NCI-H2171 (cell line): ENCODE data around the gene LRP1.
"Not testable (repeated sequence)": the region's sequence is repeated elsewhere in the genome, so short reads cannot be mapped to it uniquely, and the experiment has no call there.

Source experiments
- DNase-seq: peaks from one replicate; lab custom pipeline; 2025; lab: John Stamatoyannopoulos, UW

The LRP1 gene

DNA sequence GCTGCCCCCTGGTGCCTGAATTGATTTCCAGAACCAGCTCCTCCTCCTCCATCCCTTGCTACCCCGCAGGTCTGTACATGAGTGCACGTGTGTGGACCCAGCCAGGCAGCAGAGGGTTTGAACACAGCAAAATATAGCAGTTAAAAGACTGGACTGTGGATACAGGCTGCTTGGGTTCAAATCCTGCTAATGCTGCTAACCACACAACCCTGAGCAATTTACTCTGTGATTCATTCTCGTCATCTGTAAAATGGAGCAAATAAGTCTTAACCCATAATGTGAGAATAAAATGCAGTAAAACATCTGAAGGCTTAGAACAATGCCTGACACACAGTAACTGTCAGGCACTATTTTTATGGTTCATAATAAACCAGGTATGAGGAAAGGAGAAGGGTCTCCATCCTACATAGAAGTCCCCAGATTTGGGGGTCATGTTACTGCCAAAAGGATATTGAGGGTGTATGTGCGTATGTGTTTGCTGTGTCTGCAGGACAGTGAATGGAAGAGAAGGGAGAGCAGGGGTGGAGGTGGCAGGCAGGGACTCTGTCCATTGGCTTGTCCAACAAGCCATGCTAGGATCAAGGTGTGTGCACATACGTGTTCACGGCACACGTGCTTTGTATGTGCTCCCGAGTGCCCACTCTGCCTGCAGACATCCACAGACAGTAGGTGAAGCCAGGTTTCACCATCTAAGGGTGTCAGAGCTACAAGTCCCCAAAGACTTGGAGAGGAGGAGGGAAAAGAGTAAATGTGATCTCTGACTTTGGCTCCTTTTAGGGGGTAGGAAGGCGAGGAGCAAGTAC lies 15.6 kb upstream of the LRP1 start:
- DNase-seq, result no peak

DNA sequence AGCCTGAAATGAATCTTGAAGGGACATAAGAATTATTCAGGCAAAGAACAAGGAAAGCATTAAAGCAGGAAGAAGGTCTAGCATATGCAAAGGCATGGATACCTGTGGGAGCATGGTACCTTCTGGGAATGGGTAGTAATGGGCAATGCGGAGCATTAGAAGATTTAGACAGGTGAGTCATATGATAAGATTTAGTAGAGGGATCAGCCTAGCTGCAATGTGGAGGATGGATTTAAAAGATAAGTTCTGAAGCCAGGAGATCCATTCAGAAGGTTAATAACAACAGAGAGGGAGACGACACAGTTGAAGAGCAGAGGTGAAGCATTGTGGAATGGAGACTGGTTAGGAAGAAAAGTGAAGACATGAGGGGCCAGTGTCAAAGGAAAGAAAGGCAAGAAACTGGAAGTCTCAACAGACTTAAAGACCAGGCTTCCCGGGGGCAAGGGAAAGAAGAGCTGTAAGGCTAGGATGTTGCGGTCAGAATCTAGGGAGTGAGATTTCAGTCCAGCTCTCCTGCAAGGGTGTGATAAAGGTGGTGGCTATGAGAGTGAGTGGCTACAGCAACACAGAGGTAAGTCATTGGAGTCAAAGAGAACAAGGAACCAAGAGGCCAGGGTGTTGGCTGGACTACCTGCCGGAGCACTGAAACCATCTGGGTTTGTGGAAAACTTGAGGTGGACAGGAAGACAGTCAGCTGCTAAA lies 11.6 kb upstream of the LRP1 start:
- no peak for DNase-seq

DNA sequence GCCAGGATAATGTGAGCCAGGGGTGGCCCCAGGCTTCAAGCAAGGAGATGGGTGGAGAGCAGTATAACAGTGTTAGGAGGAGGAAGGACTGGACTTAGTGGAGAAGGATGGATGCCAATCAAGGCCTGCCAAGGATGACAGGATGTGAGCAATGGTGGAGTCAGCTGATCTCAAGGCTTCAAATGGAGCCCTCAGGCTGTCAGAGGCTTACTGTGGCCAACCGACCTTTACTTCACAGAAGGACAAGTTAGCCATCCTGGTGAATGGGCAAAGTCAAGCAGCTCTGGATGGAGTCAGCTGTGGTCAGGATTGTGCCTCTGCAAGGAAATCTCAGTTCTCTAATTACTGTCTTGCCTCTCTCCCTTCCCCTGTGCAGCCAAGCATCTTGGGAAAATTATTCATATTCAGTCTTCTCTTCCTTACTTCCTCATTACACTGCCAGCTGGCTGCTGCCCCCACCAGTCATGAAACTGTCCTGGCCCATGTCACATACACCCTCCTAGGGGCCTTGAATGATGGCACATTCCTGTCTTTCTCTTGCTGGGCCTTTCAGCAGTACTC lies 9.5 kb upstream of the LRP1 start:
- no peak for DNase-seq

DNA sequence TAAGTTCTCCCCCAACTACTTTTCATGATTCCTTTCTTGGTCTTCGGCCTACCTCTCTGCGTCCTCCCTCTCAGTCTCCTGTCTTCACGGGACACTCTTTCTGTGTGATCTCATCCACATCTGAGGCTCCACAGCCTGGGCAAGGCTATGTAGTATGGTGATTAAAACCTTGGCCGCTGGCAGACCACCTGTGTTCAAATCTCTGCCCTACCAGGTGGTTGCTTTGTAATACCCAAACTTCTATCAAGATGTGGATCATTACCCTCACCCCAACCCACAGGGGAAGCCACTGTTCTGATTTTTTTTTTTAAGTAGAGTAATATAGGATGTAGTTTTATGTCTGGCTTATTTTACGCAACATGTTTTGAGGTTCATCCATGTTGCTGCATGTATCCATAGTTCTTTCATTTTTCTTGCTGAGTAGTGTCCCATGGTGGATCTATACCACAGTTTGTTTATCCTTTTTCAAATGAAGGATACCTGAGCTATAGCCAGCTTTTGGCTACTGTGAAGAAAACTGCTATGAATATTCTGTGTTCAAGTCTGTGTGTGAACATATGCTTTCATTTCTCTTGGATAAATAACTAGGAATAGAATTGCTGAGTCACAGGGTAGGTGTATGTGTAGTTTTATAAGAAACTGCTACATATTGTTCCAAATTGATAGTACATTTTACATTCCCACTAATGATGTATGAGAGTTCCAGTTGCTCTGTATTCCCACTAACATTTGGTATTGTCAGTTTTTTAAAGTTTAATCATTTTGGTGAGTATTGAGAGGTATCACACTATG lies 8.8 kb upstream of the LRP1 start:
- no peak for DNase-seq

DNA sequence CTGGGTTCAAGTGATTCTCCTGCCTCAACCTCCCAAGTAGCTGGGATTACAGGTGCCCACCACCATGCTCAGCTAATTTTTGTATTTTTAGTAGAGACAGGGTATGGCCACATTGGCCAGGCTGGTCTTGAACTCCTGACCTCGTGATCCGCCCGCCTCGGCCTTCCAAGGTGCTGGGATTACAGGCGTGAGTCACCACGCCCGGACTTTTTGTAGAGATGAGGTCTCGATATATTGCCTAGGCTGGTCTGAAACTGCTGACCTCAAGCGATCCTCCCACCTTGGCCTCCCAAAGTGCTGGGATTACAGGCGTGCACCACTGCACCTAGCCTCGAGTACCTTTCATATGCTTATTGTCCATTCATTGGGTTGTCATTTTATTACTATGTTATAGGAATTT lies 7.6 kb upstream of the LRP1 start:
- DNase-seq, result not testable (repeated sequence)

DNA sequence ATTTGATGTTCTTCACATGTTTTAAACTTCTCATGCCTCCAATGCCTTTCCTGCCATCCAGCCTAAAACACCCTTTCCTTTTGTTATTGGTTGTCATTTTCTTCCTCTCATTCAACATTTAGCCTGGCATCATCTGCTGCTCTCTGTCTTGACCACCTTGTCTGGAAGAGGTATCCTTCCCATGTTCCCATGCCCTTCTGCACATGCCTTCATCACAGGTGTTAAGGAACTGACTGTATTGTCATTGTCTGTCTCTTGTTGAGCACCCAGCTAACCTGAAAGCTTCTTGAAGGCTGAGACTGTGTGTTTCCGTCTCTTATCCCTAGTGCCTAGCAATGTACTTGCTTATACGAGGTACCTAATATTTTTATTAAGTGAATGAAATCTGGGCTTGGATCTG lies 4.5 kb upstream of the LRP1 start:
- no peak for DNase-seq

DNA sequence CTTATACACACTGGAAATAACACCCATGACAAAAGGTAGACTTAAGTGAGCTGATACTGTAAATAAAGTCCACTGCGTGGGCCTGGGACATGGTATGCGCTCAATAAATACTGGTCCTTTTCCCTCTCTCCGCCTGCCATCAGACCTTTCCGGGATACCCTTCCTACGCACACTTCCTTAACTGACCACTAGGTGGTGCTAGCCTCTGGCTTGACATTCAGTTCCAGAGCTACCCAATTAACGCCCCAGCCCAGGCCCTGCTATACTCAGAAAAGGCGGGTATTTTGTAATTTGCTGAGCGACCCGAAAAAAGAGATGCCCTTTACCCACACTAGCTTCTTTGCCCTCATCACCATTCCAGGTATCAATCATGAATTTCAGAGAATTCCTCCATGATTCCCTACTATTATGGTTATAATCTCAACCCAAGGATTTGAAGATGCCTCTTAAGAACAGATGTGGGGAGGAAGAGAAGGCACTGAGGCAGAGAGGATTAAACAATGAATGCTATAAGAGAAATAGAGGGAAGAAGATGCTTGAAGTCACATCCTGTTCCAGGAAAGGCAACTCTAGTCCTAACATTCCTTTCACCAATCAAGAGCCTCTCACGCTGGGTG lies 3.9 kb upstream of the LRP1 start:
- DNase-seq, result peak; percentile 31

DNA sequence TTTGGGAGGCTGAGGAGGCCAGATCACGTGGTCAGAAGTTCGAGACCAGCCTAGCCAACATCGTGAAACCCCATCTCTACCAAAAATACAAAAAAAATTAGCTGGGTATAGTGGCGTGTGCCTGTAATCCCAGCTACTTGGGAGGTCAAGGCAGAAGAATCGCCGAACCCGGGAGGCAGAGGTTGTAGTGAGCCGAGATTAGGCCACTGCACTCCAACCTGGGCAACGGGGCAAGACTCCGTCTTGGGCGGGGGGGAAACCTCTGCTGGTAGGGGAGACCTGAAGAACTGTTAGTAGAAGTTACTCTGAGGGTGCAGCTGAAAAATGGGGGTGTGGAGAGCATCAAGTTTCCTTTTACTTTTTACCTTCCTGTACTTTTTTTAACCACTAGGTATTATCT lies 2.2 kb upstream of the LRP1 start:
- no peak for DNase-seq

DNA sequence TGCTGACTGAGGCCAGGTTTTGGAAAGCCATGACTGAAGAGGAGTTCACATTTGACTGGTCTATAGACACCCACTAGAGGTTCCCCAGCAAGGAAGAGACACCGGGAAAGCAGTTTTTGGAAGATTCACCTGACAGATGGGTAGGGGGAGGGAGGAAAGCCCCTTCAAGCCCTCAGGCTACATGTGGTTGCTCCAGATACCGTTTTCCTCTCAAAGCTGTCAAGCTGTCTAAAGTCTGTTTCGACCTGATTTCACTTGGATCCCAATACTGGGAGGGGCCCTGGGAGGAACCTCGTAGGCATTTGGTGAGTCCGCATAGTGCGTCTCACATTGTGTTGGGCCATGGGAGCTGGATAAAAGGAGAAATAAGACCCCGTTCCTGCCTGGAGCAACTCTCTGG lies 1.7 kb upstream of the LRP1 start:
- peak; percentile 27 for DNase-seq

DNA sequence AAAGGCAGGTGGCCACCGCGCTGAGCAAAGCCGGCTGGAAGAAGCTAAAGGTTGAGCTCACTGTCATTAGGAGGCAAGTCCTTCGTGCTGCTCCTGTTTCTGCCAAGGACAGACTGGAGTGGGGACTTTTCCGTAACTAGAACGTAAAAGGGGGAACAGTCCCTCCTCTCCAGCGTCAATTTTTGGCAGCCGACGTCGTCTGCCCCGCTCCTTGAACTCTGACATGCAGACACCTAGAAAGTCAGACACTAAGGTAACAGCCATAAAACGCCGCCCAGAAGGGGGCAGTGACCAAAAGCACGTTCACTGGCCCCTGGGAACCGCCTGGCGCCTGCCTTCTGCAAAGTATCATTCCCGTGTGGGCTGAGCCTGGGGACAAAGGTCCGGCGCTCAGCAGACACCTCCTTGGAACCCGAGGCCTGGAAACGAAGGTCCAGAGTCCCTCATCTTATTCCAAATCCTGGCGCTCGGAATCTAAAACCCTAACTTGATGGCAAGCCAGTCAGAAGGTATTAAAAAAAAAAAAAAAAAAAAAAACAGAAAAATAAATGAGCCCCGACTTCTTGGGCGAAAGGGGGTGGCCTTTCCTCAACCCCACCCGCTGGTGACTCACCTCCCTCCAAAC lies 1.1 kb upstream of the LRP1 start:
- DNase-seq, result no peak

DNA sequence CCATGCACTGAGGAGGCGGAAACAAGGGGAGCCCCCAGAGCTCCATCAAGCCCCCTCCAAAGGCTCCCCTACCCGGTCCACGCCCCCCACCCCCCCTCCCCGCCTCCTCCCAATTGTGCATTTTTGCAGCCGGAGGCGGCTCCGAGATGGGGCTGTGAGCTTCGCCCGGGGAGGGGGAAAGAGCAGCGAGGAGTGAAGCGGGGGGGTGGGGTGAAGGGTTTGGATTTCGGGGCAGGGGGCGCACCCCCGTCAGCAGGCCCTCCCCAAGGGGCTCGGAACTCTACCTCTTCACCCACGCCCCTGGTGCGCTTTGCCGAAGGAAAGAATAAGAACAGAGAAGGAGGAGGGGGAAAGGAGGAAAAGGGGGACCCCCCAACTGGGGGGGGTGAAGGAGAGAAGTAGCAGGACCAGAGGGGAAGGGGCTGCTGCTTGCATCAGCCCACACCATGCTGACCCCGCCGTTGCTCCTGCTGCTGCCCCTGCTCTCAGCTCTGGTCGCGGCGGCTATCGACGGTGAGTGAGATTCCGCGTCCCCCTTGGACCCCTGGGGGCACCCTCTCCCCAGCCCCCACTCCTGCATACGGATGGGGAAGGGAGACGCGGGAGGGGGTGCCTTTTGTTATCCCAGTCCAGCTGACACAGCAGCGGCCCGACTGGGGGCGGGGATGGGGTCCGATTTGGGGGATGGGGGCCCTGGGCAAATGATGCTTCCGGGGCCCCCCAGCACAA lies 400 bp downstream of the LRP1 start:
- DNase-seq, result no peak

DNA sequence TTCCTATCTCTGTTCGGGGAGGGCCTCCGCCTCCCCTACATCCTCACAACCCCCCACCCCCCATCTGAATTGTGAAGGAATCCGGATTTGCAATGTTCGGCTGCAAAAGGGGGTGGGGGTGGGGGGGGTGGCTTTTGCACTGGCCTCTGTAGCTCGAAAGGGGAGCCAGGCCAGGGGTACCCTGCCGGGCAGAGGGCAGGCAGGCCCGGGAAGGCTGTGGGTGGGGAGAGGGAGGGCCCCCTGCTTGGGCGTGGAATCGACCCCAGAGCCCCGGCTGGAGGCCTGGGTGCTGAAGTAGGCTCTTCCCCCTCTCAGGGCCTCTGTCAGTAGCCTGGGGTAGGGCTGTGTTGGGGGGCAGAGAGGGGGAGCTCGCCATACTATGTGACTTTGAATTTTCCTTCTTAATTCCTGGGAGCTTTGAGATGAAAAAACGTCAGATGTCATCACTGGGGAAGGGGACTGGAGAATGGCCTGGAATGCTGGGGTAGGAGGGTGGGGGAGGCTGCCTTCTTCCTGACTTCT lies 1.1 kb downstream of the LRP1 start:
- no peak for DNase-seq

DNA sequence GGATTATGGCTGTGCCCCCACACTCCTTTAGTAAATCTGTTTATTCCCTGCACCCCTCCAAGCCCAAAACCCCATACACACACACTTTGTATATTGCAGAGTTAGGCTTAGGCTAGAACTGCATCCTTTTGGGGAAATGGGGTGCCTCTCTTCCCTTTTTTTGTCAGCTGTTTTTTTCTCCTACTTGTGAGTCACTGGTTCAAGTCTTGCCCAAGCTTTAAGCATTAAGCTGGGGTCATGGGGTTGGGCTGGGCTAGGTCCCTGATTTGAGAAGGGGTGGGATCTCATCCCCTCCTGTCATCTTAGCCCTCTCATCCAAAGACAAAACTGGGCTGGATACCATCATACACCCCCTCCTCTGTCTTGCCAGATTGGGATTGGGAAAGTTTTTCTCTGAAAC lies 1.6 kb downstream of the LRP1 start:
- no peak for DNase-seq

DNA sequence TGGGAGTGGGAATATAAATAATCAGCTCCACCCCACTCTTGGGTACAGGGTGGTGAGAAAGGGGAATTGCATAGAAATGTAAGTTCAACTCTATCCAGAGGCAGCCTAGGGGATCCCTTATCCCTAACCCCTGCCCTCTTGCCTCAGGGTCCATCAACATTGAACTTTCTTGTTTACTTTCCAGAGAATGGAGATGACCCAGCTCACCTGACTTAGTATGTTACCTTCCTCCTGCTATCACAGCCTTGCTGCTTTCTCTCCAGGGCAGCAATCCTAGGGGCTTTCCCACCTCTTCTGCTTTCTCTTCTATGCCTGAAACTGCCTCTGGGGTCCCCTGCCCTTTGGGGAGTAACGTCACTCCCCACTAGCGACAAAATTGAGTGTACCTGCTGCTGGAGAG lies 2.7 kb downstream of the LRP1 start:
- DNase-seq, result no peak

DNA sequence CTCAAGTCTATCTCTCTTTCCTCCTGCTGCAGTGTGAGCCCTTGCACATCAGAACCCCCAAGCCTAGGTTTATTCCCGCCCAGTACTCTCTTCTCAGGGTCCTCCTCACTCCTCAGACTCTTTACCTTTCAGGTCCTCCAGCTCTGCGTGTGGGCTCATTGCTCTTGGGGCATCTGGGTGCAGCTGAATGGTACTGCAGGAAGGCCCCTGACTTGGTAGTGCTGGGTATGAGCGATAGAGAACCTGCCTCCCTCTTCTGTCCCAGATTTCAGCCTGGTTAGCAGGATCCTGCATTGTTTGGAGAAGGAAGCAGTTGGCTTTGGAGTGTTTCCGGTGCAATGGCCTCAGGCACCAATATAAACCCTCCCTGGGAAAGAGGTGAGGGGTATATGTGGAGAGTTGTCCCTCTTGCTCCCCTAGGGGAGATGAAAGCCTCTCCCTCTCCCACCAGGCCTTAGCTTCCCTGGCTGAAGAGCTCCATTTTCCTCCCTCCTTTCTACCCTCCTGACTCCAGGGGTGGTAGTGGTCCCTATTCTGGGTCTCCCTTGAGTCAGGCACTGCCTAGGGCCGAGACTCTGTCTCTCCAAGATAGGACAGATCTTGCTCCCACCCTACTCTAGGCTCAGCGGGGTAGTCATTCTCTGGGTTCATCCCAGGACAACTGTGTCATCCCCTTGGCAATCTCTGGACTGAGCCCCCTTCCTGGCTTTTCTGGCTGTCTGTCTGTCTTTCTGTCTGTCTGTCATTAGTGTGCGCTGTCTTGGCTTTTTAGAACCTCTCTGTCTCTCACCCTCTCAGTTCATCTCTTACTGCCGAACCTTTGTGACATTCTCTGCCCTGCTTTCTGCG lies 3.8 kb downstream of the LRP1 start:
- no peak for DNase-seq

DNA sequence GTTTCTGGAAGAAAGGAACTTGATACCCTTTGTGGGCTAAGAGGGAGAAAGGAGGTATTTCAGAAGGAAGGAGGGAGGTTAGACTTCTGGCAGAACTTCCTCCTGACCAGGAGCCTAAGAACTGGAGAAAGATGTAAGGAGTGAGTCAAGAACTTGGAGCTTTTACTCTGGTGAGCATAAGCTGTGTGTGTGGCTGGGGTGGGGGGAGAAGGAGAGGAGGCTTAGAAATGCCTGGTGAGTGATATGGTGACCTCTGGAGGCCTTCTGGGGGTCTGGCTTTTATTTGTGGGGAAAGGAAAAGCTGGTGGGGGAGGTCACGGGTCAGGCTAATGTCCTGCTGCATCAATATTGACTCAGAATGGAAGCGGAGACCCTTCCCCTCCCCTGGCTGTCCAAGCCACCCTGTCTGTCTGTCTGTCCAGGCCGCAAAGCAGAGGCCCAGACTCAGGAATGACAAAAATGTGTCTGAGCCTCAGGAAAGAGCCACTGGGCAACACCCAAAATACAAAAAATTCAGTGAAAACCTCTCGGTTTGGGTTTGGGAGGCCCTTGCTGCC lies 4.8 kb downstream of the LRP1 start:
- no peak for DNase-seq

DNA sequence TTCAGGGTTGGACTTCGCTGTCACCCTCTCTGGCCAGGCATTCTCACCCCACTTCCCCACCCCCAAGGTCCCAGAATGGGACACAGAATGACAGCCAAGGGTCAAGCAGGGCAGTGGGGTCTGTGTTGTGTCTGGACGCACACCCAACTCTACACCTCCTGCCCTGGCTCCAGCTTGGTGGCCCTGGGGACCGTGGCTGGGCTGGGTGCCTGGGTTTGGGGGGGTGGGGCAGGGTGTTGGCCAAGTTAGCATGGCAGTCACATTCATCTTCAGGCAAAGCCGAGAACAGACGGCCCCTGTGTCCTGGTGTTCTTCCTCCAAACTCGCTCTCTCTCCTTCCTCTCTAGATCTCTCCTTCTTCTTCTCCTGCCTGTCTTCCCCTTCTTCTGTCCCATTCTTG lies 5.6 kb downstream of the LRP1 start:
- DNase-seq, result no peak

DNA sequence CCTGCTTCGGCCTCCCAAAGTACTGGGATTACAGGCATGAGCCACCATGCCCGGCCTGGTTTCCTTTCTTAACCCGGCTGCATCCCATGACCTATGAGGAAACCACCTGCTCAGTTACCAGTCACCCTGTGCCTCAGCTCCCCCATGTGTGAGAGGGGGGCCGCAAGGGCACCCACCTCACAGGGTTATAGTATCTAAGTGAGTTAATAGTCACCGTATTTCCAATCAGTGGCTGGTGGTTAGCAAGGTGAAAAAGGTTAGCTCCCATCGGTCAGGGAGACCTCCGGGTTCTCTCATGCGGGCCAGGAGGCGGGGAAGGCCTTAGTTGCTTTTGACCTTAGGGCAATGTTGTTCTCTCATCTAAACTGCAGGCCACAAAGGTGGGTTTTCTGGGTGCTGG lies 6.7 kb downstream of the LRP1 start:
- DNase-seq, result no peak

DNA sequence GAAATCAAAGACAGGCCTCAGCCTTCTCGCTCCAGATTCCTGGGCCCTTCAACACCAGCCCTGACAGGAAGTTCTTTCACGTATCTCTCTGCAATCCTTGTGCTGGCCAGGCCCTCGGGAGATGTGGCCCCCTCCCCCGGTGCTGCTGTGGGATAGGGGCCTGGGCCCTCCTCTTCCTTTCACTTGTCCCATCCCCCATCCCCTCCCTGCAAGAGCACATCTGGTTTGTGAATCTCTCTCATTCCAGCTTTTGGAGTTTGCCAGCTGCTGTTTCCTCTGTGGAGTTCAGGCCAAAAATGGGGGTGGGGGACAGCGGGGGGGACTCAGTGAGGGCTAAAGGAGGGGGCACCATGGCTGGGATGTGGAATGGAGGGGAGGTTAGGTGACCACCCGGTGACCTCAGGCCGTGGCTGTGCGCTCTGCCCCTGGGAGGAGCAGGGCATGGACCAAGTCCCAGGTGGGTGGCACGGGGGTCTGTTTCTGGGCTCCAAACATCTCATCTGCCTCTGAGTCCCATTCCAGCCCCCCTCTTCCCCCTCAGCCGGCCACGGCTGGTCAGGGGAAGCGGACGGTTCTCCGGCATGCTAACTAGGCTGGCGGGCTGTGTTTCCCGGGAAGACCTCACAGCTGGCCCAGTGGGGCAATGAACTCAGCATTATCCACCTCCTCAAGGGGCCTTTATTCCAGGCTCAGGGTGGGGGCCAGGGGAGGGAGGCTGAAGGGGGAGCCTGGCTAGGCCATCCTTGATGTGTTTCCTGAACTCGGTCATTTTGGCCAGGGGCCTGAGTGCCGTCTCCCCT lies 7.4 kb downstream of the LRP1 start:
- no peak for DNase-seq
